ENCODE results near the gene KRT38. TPM values are rescaled to one million over a fixed set of nuclear protein-coding genes. Genes with fewer than 3 reads are reported as not detected.

The KRT38 gene
- total RNA-seq = not detected

DNA sequence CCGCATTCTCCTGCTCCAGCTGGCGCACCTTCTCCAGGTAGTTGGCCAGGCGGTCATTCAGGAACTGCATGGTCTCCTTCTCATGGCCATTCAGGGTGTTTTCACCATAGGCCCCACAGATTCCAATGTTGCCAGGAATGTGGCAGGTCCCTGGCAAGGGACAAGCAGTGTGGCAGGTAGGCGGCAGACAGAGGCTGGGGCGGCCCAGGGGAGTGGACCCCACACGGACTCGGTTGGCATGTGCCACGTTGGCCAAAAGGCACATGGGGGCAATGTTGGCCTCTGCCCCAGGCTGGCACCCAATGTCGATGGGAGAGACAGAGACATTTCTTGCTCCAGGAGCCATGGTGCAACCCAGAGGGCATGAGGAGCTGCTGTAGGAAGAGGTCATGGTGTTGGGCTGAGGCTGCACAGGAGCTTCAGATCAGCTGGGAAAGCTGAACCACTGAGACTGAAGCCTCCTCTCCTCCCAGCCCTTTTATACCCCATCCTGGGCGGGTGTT, at the start of gene KRT38:
Gene KRT38, minus strand, starts transcription at position 453 of the 503 bp plus-strand sequence. Its CDS starts 62 bp downstream, at position 391.
- DNase-seq (ENCODE audit: low spot score) = no peak

DNA sequence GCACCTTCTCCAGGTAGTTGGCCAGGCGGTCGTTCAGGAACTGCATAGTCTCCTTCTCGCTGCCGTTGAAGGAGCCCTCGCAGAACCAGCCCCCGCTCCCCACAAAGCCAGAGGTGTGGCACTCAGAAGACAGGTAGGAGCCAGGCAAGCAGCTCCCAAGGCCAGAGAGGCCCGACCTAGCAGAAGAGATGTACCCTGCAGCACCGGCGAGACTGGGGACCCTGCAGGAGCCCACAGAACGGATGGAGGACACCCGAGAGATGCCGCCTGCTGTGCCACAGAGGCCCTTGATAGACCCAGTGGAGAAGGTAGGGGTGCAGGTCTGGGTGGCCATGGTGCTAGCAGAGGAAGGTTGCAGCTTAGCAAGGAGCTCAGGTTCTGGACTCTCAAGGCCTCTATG, 48.7 kb upstream of the KRT38 start, which contains the start of gene KRT36:
Gene KRT36, minus strand, starts transcription at position 380 of the 400 bp plus-strand sequence. Its CDS starts 46 bp downstream, at position 334.
- DNase-seq (ENCODE audit: low spot score) = no peak

DNA sequence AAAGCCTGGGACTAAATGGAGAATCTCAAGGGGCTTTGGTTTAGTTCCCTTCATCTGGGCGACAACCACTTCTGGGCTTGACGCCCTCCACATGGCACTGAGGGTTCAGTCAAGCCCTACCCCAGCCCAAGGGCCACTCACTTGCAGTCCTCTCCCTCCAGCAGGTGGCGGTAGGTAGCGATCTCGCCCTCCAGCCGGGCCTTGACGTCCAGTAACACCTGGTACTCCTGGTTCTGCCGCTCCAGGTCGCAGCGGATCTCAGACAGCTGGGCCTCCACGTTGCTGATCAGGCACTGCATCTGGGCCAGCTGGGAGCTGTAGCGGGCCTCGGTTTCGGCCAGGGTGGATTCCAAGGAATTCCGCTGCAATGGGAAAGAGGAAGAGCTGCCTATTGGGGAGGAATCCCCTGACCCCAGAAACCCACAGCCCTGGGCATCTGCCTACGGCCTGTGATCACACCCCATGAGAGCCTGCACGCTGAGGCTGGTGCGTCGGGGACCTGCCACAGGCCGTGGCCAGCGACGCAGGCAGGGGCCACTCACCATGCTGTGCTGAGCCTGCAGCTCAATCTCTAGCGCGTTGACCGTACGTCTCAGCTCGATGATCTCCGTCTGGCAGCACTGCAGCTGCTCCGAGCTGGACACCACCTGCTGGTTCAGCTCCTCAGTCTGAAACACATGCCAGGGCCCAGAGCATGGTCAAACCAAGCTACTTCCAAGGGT, 46.2 kb upstream of the KRT38 start:
- peak; percentile 46 for DNase-seq (ENCODE audit: low spot score)

DNA sequence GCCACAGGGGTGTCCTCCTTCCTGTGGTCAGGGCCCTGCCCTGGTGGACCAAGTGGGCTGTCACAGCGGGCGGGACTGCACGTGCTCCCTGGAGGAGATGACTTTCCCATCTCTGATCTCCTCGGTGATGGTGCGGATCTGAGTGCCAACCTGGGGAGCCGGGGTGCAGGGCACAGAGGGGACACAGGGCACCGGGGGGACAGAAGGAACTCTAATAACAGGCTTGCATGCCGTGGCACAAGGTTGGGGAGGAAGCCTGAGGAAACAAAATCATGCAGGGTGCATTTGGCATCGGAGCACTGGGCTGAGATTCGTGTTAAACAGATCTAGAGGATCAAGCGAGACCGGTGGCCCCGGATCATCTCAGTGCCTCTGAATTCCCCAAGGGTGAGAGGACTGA, 45.5 kb upstream of the KRT38 start:
- DNase-seq (ENCODE audit: low spot score) = no peak

DNA sequence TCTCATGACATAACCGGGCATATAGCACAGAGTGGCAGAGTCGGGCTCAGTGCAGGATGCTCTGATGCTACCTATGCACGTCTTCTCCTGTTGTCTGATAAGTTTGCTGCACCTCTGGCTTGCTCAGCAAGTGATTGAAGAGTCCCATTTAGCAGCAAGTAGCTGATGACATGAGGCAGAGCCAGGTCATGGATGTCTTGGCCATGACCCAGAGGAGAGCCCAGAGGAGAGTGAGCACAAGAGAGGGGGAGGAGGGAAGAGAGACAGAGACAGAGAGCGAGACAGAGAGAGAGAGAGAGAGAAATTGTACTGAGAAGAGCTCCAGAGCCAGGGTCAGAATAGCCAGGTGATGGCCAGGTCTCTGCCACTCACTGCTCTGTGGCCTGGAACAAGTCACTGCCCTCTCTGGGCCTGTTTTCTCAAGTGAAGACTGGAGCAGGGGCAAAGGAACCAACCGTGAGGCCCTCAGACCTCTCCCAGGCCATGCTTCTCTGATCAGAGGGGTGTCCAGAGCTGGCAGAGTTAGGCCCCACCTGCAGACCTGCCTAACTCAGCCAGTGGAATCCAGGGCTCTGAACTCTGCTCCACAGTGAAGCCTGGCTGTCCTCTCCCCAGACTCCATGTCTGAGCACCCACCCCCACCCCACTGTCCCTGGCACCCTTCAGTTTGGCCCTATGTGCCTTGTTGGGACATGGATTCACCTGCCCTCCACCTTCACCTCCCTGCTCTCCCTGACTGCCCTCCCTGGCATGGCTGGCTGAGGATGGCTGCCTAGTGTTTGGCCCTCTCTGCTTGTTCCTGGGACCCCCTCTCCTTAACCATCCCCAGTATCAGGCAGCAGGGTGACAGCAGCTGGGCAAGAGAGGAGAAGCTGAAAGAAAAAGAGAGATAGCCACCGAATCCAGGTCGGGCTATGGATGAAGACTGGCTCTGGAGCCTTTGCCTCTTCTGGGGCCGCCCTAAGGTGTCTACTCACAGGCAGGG, 44.4 kb upstream of the KRT38 start:
- DNase-seq (ENCODE audit: low spot score) = no peak

DNA sequence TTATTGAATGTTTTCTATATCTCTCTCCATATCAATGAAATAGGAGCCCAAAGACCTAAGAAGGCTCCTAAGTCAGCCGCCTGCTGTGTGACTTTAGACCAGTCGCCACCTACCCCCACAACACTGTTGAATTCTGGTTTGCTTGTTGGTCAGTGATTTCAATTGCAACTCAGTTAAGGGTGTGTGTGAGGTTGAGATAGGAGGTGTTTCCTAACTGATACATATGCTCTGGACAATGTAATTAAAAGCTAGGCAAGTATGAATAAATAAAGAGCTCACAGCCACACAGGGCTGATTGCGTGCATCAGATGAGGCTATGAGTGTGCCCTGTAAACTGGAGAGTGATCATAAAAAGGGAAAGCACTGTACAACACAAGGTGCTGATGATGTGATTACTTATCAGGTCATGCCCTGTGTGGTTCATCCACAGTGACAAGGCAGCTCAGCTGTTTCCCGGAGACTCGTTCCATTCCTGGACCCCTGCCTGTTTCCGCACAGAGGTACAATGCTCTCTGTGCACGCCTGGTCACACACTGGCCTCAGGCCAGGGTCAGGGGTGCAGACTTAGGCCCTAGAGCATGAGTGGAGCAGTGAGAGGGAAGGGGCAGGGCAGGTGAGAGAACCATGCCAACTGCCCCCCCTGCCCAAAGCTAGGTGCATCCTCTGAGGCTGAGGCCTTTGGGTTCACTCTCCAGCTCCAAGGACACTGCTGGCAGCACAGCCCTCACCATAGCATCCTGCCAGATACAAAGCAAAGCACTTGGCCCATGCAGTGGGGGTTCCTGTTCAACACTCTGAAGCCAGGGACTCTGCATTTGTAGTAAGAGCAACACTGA, 43.4 kb upstream of the KRT38 start:
- DNase-seq (ENCODE audit: low spot score) = no peak

DNA sequence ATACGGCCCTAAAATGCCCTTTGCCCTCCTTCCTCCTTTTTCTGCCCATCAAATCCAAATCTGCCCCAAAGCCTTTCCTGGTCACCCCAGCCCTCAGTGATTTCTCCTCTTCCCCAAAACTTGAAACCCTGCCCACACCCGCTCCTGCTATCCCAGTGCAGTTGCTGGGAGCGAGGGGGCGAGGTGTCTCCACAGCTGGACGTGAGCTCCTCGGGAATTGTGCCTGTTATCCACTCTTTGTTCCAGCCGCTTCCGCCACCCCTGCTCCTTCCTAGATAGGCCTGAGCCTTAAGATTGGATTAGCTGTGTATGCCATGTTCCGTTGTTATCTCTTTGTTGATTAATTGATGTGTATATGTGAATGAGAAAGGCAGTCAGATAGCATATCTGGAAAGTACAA, 42.7 kb upstream of the KRT38 start:
- no peak for DNase-seq (ENCODE audit: low spot score)

DNA sequence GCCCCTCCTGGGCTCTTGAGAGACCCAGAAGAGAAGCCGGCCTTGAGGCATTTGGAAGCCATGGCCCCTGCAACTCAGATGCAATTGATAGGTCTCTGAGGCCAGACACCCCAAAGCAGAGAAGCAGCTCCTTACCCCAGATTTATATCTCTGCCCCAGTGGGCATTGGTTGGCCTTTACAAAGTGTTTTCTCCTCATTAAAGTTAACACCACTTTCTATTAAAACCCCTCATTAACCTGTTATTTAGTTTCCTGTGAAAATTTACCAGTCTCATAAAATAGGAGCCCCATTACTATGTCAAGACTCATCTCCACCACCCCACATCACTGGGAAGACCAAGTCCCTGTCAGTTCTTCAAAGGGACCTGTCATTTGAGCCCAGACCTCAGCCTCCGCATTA, 40.3 kb upstream of the KRT38 start, which contains the start of gene KRT35:
Gene KRT35, minus strand, starts transcription at position 116 of the 400 bp plus-strand sequence. Its CDS starts 54 bp downstream, at position 62.
- DNase-seq (ENCODE audit: low spot score) = no peak

DNA sequence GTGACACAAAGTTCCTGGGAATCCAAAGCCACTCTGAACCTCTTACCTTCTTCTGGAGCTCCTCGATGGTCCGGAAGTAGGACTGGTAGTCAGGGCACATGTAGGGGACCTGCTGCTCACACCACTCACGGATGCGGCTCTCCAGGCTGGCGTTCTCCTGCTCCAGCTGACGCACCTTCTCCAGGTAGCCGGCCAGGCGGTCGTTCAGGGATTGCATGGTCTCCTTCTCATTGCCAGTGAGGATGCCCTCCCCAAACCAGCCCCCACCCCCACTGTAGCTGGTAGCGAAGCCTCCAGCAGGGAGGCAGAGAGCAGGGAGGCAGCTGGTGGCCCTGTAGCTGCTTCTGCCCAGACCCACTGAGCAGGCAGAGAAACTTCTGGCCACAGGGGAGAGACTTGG, 39.8 kb upstream of the KRT38 start:
- DNase-seq (ENCODE audit: low spot score) = no peak

DNA sequence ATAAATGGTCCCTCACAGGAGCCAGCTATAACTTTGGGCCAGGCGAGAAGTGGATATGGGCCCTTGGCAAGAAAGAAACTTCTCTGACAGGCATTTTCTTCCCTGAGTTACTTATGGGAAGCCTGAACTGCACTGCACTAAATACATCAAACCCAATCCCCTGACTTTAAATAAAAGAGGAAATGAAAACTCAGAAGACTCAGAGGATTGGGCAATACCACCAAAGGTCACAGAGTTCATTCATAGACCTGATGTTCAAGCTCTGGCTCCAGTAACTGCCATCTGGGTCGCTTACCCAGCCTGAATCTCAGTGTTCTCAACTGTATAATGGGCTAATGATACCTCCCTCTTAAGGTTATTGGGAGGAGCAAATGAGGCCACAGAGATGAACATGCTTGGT, 39.4 kb upstream of the KRT38 start:
- no peak for DNase-seq (ENCODE audit: low spot score)

DNA sequence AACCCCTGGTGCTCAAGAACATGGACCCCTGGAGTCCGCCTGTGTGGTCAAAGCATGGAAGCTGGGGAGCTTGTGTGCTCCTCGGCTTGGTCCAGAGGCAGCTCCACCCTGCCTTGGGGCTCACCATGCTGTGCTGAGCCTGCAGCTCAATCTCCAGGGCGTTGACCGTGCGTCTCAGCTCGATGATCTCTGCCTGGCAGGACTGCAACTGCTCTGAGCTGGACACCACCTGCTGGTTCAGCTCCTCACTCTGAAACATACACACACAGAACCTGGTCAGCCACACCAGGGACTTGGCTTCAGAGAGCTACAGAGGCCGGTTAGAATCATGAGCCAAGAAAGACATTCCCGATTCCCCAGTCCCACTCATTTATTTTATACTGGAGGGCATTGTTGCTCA, 37.5 kb upstream of the KRT38 start:
- no peak for DNase-seq (ENCODE audit: low spot score)

DNA sequence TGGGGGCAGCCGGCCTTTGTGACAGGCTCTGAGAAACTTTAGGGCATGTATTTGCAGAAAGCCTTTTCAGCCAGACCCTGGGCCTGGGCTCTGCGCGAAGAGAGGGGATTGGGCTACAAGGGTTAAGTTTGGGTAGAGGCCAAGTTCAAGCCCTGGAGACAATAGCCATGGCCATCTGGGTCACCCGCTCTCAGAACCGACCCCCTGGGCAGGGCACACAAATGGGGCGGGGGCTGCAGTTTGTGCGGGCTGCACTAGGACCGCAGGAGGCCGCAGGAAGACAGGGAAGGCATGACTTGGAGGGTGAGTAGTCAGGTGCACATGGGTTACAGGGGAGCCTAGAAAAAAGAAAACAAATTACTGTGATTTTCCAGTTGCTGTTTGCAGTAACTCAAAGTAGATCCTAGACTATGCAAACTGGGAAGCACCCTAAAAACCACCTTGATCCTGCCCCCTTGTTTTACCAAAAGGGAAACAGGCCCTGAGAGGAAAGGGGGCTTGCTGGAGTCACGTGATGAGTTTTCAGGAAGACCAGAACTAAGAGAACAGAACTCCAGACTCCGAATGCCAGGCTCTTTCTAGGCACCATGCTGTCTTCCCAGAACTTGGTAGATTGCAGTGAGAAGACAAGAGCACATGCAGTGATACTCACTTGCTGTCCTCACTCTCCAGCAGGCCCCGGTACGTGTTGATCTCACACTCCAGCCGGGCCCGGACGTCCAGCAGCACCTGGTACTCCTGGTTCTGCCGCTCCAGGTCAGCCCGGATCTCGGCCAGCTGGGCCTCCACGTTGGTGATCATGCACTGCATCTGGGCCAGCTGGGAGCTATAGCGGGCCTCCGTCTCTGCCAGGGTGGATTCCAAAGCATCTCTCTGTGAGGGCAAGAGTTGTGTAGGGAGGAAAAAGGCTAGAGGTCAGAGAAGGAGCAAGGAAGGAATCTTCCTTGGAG, 36.4 kb upstream of the KRT38 start:
- DNase-seq (ENCODE audit: low spot score) = no peak

DNA sequence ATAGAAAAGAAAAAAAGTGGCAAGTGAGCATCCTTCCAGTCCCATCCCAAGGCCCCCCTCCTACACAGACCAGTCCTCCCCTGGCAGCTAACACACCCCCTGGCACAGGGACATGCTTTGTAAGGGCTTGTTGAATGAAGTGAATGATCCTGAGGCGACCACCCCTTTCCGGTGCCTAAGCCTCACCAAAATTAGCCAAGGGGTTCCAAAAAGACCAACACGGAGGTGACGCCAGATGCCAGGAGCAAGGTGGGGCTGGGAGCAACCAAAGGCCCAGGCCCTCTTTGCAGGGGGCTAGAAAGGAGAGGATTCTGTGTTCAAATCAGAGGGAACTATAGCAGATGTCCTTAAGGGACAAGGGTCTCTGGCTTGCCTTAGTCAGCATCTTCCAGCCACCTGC, 34.6 kb upstream of the KRT38 start:
- no peak for DNase-seq (ENCODE audit: low spot score)

DNA sequence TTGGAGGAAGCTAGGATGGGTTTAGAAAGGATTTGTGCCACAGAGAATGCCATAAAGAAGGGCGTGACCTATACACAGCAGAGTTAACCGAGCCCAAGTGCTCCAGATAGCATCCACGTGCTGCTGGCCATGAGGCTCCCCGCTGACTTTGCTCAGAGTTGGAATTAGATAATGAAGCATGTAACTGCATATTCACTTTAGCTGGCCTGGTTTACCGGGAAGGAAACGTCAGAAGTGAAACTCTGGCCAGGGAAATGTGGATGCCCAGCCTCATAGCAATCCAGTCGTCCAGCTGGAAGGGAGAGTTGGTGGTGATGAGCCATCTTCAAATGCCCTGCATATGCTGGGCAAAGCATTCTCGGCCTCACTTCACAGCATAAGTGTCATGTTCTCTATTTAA, 34.1 kb upstream of the KRT38 start:
- no peak for DNase-seq (ENCODE audit: low spot score)

DNA sequence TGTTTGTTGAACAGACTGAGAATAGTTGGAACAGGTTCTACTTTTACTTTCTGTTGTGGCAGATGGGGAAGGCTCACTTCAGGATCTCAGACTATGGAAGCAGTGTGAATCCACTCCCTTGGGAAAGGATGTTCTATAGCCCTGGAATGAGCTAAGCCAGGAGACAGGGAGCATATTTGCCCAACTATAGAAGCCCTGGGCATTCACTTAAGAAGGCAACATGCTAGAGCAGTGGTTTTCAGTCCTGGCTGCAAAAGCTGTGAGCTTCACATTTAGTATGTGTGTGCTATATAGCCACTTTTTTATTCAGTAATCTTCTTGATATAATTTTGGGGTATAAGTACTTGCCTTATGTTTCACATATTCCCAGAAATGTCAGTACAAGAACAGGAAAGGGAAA, 27.6 kb upstream of the KRT38 start:
- no peak for DNase-seq (ENCODE audit: low spot score)

DNA sequence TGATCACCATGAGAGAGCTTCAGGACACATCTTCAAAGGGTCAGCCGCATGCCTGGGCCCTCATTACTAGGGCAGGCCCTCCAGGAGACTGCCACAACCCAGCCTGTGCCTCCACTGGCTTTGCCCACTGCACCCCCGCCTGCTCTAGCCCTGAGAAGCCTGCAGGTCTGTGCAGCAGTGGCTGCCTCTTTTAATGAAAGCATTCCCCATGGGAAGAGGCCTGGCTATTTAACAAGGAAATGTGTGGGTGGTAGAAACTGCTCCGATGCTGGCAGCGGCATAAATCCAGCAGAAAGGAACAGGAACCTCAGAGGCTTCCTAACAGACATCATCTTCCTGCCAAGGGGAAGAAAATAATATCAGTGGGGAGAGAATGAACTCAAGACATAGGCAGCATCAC, 26.8 kb upstream of the KRT38 start:
- no peak for DNase-seq (ENCODE audit: low spot score)

DNA sequence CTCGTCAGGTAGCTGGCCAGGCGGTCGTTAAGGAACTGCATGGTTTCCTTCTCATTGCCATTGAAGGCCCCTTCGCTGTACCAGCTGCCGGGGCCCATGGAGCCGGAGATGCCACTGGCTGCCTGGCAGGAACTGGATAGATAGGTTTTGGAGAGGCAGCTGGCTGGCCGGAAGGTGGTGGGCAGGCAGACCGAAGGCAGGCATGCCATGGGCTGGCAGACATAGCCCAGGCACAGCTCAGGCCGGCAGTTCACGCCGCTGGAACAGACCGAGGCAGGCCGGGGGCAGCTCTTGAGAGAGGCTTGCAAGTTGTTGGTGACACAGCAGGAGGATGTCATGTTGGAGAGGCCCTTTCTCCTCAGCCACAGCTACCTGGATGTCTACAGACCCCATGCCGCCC, 26.2 kb upstream of the KRT38 start, which contains the start of gene KRT32:
Gene KRT32, minus strand, starts transcription at position 399 of the 400 bp plus-strand sequence. Its CDS starts 61 bp downstream, at position 338.
- no peak for DNase-seq (ENCODE audit: low spot score)

DNA sequence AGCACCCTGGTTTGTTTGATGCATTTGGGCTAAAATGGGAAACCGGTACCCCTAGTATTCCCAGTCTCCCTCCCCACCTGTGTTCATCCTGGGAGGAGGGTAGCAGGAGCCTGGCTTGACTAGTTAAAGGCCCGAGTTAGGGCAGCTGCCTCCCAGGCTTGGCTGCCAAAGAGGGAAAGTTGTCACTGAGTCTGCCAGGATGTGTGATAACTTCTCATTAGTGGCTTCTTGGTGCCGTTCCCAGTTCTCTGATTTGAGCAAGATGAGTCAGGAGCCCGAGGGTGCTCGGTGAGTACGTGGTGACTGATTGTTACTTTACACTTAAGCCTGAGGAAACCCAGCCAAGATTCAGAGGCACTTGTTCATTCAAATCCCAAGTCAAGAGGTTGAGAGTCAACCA, 23.9 kb upstream of the KRT38 start:
- DNase-seq (ENCODE audit: low spot score) = peak; percentile 65

DNA sequence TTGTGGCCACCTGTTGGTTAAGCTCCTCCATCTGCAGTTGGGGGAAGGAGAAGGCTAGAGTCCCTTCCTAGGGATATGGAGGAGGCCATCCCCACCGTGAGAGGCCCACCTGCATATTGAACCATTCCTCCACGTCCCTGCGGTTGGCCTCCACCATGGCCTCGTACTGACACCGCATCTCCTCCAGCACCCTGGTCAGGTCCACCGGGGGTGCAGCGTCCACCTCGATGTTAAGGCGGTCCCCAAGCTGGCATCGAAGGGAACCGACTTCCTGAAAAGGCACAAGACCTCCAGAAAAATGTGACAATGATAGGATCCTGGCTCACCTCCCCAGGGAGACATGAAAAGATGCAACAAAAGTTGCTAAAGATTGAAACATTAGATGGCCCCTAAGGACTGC, 23.4 kb upstream of the KRT38 start:
- DNase-seq (ENCODE audit: low spot score) = no peak

DNA sequence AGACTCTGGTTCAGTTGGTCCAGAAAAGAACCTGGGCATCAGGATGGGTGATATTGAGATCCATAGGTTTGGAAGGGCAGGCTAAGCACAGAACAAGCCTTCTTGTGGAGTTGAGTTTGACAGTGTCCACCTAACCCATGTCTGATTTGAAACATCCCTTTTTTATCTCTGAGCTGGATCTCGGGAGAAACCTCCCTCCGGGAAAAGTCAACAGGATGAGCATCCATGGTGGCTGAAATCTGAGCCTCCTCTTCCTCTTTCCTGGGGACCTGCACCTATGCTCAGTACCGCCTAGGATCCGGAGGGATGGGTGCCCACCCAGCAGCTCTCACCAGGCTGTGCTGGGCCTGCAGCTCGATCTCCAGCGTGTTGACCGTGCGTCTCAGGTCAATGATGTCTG, 23.0 kb upstream of the KRT38 start:
- DNase-seq (ENCODE audit: low spot score) = no peak

All from mucosa of gallbladder (tissue), 1 donor.